DND-41 (cell line): Measurements from ENCODE around the gene ZNF536.

ENCODE experiments used
- ATAC-seq: fragments of 200-7000 bp; cut with Tn5 transposase; 3 replicates; pipeline ENCODE4 v1.9.1; 2021; ENCODE audit warnings: low read depth; ENCODE audit not compliant: insufficient read depth
- DNase-seq: peaks from one replicate; pipeline ENCODE4 v3.0.0-alpha.2; 2020
- H2AFZ ChIP-seq: 2 replicates; pipeline ENCODE4 v1.6.0; 2012; ENCODE audit warnings: low read depth, low read length
- H3K27ac ChIP-seq: 2 replicates; pipeline ENCODE4 v1.5.1; 2012; ENCODE audit warnings: low read length, inconsistent platforms
- H3K27me3 ChIP-seq: fragments of 200-600 bp; sonication (generic); 2 replicates; pipeline ENCODE4 v1.6.0; 2012; ENCODE audit warnings: low read length, mild to moderate bottlenecking, inconsistent platforms; ENCODE audit not compliant: insufficient read depth, poor library complexity
- H3K36me3 ChIP-seq: 2 replicates; pipeline ENCODE4 v1.5.1; 2012; ENCODE audit warnings: low read length, inconsistent platforms; ENCODE audit not compliant: insufficient read depth
- H3K4me1 ChIP-seq: 2 replicates; pipeline ENCODE4 v1.5.1; 2012; ENCODE audit warnings: mild to moderate bottlenecking, low read length; ENCODE audit not compliant: insufficient read depth
- H3K4me2 ChIP-seq: 2 replicates; pipeline ENCODE4 v1.6.0; 2012; ENCODE audit warnings: mild to moderate bottlenecking, moderate library complexity, low read length, inconsistent platforms; ENCODE audit not compliant: insufficient read depth
- H3K4me3 ChIP-seq, 2 experiments: fragments of 200-600 bp in 1 of 2; shearing (Covaris generic) in 1 of 2; 2 replicates each; pipeline ENCODE4 v1.5.1; 2012 to 2016; ENCODE audit warnings: inconsistent platforms in 2 of 2, low read length in 2 of 2, mild to moderate bottlenecking in 2 of 2, low read depth in 1 of 2, moderate library complexity in 1 of 2
- H3K79me2 ChIP-seq: 2 replicates; pipeline ENCODE4 v1.6.0; 2012; ENCODE audit warnings: low read length, inconsistent platforms; ENCODE audit not compliant: insufficient read depth
- H3K9ac ChIP-seq: 2 replicates; pipeline ENCODE4 v1.6.0; 2012; ENCODE audit warnings: low read depth, mild to moderate bottlenecking, inconsistent platforms, low read length, moderate library complexity
- H3K9me3 ChIP-seq: 2 replicates; pipeline ENCODE4 v1.5.1; 2012; ENCODE audit warnings: low read length, moderate library complexity, mild to moderate bottlenecking, inconsistent platforms; ENCODE audit not compliant: insufficient read depth, severe bottlenecking
- H4K20me1 ChIP-seq: 2 replicates; pipeline ENCODE4 v1.6.0; 2012; ENCODE audit warnings: low read length; ENCODE audit not compliant: insufficient read depth
- CTCF ChIP-seq: IDR thresholded peaks from 2 replicates; pipeline ENCODE4 v1.5.1; 2012; ENCODE audit warnings: borderline replicate concordance, low read length, moderate library complexity, mild to moderate bottlenecking; ENCODE audit not compliant: poor library complexity, severe bottlenecking; ENCODE audit errors: extremely low read depth
- EZH2 ChIP-seq: IDR thresholded peaks from 3 replicates; pipeline ENCODE4 v1.6.1; 2012; ENCODE audit warnings: borderline replicate concordance, low read depth, mild to moderate bottlenecking, moderate library complexity, low read length, inconsistent platforms; ENCODE audit not compliant: severe bottlenecking

The ZNF536 gene

GRCh38 chr19:30332445-30333234 is 39.5 kb upstream of the ZNF536 start:
- no peaks in the 10 kb centered on the region for H3K9me3 ChIP-seq
- no peak overlapping the region for H3K27ac ChIP-seq
- H3K4me3 ChIP-seq, result no peak overlapping the region
- no peak for DNase-seq
- no peaks in the 10 kb centered on the region for H3K79me2 ChIP-seq
- H3K27me3 ChIP-seq, result peaks cover 2% of the 10 kb centered on the region
- no peak for ATAC-seq
- no peaks in the 10 kb centered on the region for H4K20me1 ChIP-seq
- H2AFZ ChIP-seq, result no peak overlapping the region
- H3K4me2 ChIP-seq, result no peak overlapping the region
- no peaks in the 10 kb centered on the region for H3K4me1 ChIP-seq
- H3K9ac ChIP-seq, result no peak overlapping the region
- TF ChIP-seq CTCF, result no peak
- TF ChIP-seq EZH2, result no peak
- no peaks in the 10 kb centered on the region for H3K36me3 ChIP-seq

GRCh38 chr19:30333291-30334065 is 38.7 kb upstream of the ZNF536 start:
- no peak overlapping the region for H3K4me2 ChIP-seq
- no peak for TF ChIP-seq CTCF
- no peak for TF ChIP-seq EZH2
- no peak overlapping the region for H2AFZ ChIP-seq
- no peak overlapping the region for H3K27ac ChIP-seq
- H3K9ac ChIP-seq, result no peak overlapping the region
- no peak overlapping the region for H3K4me3 ChIP-seq
- H3K79me2 ChIP-seq, result no peaks in the 10 kb centered on the region
- no peaks in the 10 kb centered on the region for H3K4me1 ChIP-seq
- H3K9me3 ChIP-seq, result no peaks in the 10 kb centered on the region
- no peaks in the 10 kb centered on the region for H4K20me1 ChIP-seq
- H3K36me3 ChIP-seq, result no peaks in the 10 kb centered on the region
- DNase-seq (no peak), ATAC-seq (no peak)
- peaks cover 2% of the 10 kb centered on the region for H3K27me3 ChIP-seq

GRCh38 chr19:30334841-30335240 is 37.3 kb upstream of the ZNF536 start:
- Histone ChIP-seq H4K20me1 (peaks cover 4% of the 10 kb centered on the region; the same call in 1 of the 2 replicates), H3K27me3 (no peaks in the 10 kb centered on the region), H3K9ac (no peak overlapping the region), H3K27ac (no peak overlapping the region), H3K9me3 (no peaks in the 10 kb centered on the region), H3K36me3 (no peaks in the 10 kb centered on the region), H3K79me2 (no peaks in the 10 kb centered on the region), H2AFZ (no peak overlapping the region), H3K4me1 (no peaks in the 10 kb centered on the region), H3K4me2 (no peak overlapping the region), H3K4me3 (no peak overlapping the region)
- DNase-seq (no peak), ATAC-seq (no peak)
- no peak for TF ChIP-seq EZH2
- TF ChIP-seq CTCF, result no peak
